Fibroblast of the aortic adventitia (primary cell): ENCODE results near the gene KRTAP9-8. TPM values are rescaled to one million over a fixed set of nuclear protein-coding genes. Genes with fewer than 3 reads are reported as not detected.
"Not testable (repeated sequence)": the region's sequence is repeated elsewhere in the genome, so short reads cannot be mapped to it uniquely, and the experiment has no call there.

ENCODE experiments used
- DNase-seq: peaks from one replicate; pipeline ENCODE4 v3.0.0-alpha.2; 2010; ENCODE audit warnings: low read depth
- H3K4me3 ChIP-seq: 2 replicates; pipeline ENCODE4 v1.5.1; 2011; ENCODE audit warnings: low read depth, mild to moderate bottlenecking, control low read depth, low read length, moderate library complexity
- CTCF ChIP-seq: IDR thresholded peaks from 2 replicates; pipeline ENCODE4 v1.5.1; 2011; ENCODE audit warnings: mild to moderate bottlenecking, low read length, control low read depth, inconsistent platforms; ENCODE audit not compliant: insufficient read depth
- total RNA-seq: library from RNA; depleted of rRNA; stranded (reverse); fragments of >200 nt; gene quantifications from 2 replicates; pipeline ENCODE4 v1.2.3, GENCODE V29; 2012; ENCODE audit warnings: low replicate concordance

KRTAP9-8 gene
- total RNA-seq, 1 donor: not detected

- no peak for DNase-seq
- no peak for TF ChIP-seq CTCF
- no peak overlapping the region for H3K4me3 ChIP-seq
Measured at GRCh38 chr17:41251261-41251660, 13.5 kb downstream of the KRTAP9-8 start.

- H3K4me3 ChIP-seq: no peak overlapping the region
- no peak for DNase-seq
- TF ChIP-seq CTCF: no peak
Measured at GRCh38 chr17:41254861-41255260, 17.1 kb downstream of the KRTAP9-8 start.

GRCh38 chr17:41255381-41256290 lies 17.8 kb downstream of the KRTAP9-8 start, which contains the start of gene KRTAP9-9:
Gene KRTAP9-9 (plus strand): TSS chr17:41255384.
- DNase-seq, H3K4me3 ChIP-seq: not testable (repeated sequence)

GRCh38 chr17:41256291-41256685 lies 18.5 kb downstream of the KRTAP9-8 start:
- no peak for DNase-seq
- no peak for TF ChIP-seq CTCF
- H3K4me3 ChIP-seq: no peak overlapping the region

- DNase-seq: no peak
- TF ChIP-seq CTCF: no peak
- no peak overlapping the region for H3K4me3 ChIP-seq
Measured at GRCh38 chr17:41258406-41258805, 20.6 kb downstream of the KRTAP9-8 start.

- TF ChIP-seq CTCF: no peak
- H3K4me3 ChIP-seq: no peak overlapping the region
- DNase-seq: no peak
Measured at GRCh38 chr17:41263212-41263611, 25.4 kb downstream of the KRTAP9-8 start.

- H3K4me3 ChIP-seq: no peak overlapping the region
- no peak for TF ChIP-seq CTCF
- no peak for DNase-seq
Measured at GRCh38 chr17:41264599-41264998, 26.8 kb downstream of the KRTAP9-8 start.
